ENCODE measurements around the gene SCAP. TPM values are rescaled to one million over a fixed set of nuclear protein-coding genes. Genes with fewer than 3 reads are reported as not detected.

SCAP gene
- total RNA-seq: 82.5 and 84.3 TPM in 2 replicates

DNA sequence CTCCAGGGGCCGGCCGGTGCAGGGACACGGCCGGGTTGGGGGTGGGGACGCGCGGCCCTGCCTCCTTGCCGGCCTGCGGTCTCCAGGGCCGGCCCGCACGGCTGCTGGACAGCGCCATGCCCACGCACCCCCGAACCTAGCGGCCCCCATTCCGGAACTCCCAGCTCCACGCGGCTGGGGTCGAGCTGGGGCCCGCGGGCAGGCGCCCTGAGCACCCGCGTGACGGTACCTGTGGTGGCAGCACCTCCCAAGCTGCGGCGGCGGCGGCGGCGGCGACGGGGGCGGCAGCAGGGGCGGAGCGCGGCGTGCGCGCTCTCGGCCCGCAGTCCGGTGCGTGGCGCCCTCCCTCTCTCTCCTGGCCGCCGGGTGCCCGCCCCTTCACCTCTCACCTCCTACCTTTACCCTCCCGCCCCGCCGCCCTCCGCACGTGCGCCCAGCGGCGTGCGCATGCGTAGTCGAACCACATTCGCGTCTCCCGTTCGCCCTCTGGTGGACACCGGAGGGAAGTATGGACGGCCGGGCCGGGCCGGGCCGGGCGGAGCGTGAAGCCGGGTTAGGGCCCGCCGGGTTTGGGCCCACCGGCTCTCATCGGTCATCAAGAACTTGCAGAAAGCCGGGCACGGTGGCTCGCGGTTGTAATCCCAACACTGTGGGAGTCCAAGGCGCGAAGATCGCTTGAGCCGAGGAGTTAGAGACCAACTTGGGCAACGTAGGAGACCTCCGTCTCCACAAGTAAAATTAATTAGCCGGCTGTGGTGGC lies at the start of gene SCAP:
Gene SCAP (minus strand): TSS at position 372 of the 760 bp plus-strand sequence. CDS start 32,948 bp downstream, outside the sequence.
- intact Hi-C loops (cut with micrococcal nuclease): loop anchor here (1.0 to 5.0 kb wide), 5 partner anchors 33 to 612 kb away; partner anchors contain the start of gene ELP6
- peaks cover 36% of the 10 kb centered on the region for H3K4me1 Mint-ChIP-seq

DNA sequence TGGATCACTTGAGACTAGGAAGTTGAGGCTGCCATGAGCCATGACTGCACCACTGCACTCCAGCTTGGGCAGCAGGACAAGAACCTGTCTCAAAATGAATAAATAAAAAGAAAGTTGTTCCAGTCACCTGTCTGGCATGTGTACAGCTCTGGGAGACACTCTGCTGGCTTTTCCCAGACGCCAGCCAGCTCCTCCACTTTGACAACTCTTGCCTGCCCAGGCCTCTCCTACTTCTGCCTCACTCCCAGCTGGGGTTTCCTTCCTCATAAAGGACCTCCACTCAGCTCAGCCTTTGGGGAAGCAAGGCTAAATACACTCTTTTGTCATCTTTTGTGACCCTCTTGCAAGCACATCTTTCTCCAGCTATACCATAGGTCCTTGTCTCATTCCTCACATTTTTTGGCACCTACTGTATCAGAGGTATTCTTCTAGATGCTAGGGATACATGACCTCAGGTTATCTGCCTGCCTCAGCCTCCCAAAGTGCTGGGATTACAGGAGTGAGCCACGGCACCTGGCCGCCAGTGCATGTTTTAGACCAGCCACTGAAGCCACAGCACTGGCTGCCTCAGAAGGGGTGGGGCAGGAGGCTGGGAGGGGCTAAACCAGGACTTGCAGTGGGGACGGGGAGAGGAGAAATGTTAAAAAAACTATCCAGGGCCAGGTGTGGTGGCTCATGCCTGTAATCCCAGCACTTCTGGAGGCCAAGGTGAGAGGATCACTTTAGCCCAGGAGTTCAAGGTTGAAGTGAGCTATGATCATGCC lies 47.8 kb upstream of the SCAP start:
- ATAC-seq (ENCODE audit: low read depth) (no peak), DNase-seq (no peak)
- Mint-ChIP-seq H3K4me1 (peaks cover 8% of the 10 kb centered on the region), H3K27ac (no peak overlapping the region), H3K4me3 (no peak overlapping the region), H3K36me3 (ENCODE audit: low read depth) (no peaks in the 10 kb centered on the region), H3K27me3 (peaks cover 3% of the 10 kb centered on the region), H3K9me3 (peaks cover 4% of the 10 kb centered on the region)
- ChIA-PET CTCF (interaction anchor here (2.3 to 3.3 kb wide), 2 partner anchors 265 to 466 kb away, joined by 13 to 32 read pairs; no protein-coding TSS in a partner anchor), POLR2A (interaction anchor here (0.6 to 2.0 kb wide), 4 partner anchors 101 to 302 kb away, joined by 3 to 15 read pairs (median 6); no protein-coding TSS in a partner anchor)
- intact Hi-C loops (cut with micrococcal nuclease): no loop called here
- TF ChIP-seq, protein P1, sequence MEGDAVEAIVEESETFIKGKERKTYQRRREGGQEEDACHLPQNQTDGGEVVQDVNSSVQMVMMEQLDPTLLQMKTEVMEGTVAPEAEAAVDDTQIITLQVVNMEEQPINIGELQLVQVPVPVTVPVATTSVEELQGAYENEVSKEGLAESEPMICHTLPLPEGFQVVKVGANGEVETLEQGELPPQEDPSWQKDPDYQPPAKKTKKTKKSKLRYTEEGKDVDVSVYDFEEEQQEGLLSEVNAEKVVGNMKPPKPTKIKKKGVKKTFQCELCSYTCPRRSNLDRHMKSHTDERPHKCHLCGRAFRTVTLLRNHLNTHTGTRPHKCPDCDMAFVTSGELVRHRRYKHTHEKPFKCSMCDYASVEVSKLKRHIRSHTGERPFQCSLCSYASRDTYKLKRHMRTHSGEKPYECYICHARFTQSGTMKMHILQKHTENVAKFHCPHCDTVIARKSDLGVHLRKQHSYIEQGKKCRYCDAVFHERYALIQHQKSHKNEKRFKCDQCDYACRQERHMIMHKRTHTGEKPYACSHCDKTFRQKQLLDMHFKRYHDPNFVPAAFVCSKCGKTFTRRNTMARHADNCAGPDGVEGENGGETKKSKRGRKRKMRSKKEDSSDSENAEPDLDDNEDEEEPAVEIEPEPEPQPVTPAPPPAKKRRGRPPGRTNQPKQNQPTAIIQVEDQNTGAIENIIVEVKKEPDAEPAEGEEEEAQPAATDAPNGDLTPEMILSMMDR (IDR thresholded peaks at IDR 0.05): no peak

More for the DNA sequence above, at the start of gene SCAP:
- Mint-ChIP-seq H3K36me3 (ENCODE audit: low read depth) (peaks cover 7% of the 10 kb centered on the region), H3K9me3 (no peaks in the 10 kb centered on the region), H3K4me3 (peak within 1 kb of the TSS; percentile 91), H3K27me3 (no peaks in the 10 kb centered on the region), H3K27ac (peak within 1 kb of the TSS; percentile 89)
- ChIA-PET CTCF (interaction anchor here (0.7 to 3.1 kb wide), 4 partner anchors 16 to 56 kb away, joined by 3 to 24 read pairs (median 4); no protein-coding TSS in a partner anchor), POLR2A (interaction anchor here (0.8 to 2.1 kb wide), 5 partner anchors 16 to 304 kb away, joined by 3 to 20 read pairs (median 10); partner anchors contain the start of gene PTPN23)
- DNase-seq (peak; percentile 95), ATAC-seq (ENCODE audit: low read depth) (peak; percentile 95)
- TF ChIP-seq, protein P1 (IDR thresholded peaks at IDR 0.05): peak; percentile 98

DNA sequence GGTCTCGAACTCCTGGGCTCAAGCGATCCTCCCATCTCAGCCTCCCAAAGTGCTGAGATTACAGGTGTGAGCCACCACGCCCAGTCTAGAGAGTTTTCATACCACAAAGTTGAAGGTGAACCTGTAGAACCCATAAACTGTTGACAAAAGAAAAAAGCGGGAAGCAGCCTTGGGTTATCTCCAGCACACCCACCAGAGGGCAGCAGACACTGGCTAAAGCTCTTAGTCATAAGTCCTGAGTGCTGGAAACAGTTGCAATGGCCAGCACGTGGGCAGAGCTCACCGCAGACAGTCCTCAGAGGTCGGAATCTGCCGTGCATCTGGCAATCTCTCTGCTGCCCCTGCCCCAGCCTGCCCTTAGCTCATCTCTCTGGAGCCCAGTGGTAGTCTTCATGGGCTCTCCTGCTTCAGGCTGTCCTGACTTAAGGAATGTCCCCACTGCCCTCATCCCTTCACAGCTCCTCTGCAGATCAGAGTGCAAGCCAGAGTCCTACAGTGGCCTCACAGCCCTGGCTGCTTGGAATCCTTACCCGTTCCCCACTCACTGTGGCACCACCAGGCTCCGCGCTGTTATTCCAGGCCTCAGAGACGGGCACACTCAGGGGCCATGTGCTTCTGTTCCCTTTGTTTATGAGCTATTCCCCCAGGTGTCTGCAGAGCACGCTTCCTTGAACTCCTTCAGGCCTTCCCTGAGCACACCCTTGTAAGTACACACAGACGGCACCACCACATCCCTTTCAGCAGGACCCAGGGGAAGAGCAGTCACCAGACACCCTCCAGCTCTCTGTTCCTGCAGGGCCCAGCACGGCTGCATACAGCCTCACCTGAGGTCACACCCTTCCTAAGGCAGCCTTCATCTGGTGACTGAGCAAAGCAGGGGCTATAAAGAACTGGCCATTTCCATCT lies 46.6 kb upstream of the SCAP start:
- ChIA-PET CTCF (interaction anchor here (0.7 to 3.3 kb wide), 17 partner anchors 8 to 629 kb away, joined by 3 to 32 read pairs (median 3); partner anchors contain the start of gene ELP6), POLR2A (interaction anchor here (0.9 to 2.0 kb wide), 5 partner anchors 100 to 303 kb away, joined by 3 to 15 read pairs (median 3); no protein-coding TSS in a partner anchor)
- TF ChIP-seq, protein P1 (IDR thresholded peaks at IDR 0.05): peak; percentile 20
- no peak overlapping the region for H3K27ac Mint-ChIP-seq
- intact Hi-C loops (cut with micrococcal nuclease): loop anchor here (1.0 kb wide), 4 partner anchors 267 to 629 kb away; no protein-coding TSS in a partner anchor
- DNase-seq (peak; percentile 55), ATAC-seq (ENCODE audit: low read depth) (peak; percentile 95)
- no peak overlapping the region for H3K4me3 Mint-ChIP-seq
- no peaks in the 10 kb centered on the region for H3K27me3 Mint-ChIP-seq
- no peaks in the 10 kb centered on the region for H3K9me3 Mint-ChIP-seq
- H3K36me3 Mint-ChIP-seq (ENCODE audit: low read depth): no peaks in the 10 kb centered on the region
- peaks cover 8% of the 10 kb centered on the region for H3K4me1 Mint-ChIP-seq

DNA sequence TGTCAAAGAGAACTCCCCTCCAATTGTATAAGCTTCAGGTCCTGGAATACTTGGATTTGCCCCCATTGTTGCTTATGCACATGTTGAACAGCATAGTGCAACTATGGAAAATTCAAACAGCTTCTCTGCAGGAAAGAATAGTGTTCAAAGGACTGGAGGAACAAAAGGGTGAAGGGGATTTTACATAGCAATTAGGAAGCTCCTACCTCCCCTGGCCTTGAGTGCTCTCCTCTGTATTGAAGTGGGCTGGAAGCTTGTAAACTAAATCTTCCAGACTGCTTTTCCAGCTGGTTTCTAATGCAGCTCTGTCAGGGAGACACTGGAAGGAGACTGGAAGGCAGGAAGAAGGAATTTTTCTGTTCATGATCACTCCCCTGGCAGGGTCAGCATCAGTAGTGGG lies 45.0 kb upstream of the SCAP start:
- Mint-ChIP-seq H3K27me3 (no peaks in the 10 kb centered on the region), H3K36me3 (ENCODE audit: low read depth) (no peaks in the 10 kb centered on the region), H3K27ac (no peak overlapping the region), H3K4me1 (peaks cover 5% of the 10 kb centered on the region), H3K4me3 (no peak overlapping the region), H3K9me3 (no peaks in the 10 kb centered on the region)
- ChIA-PET CTCF (interaction anchor here (0.8 to 2.2 kb wide), 8 partner anchors 9 to 469 kb away, joined by 3 to 16 read pairs (median 3); no protein-coding TSS in a partner anchor), POLR2A (no interaction called here)
- DNase-seq (no peak), ATAC-seq (ENCODE audit: low read depth) (no peak)
- TF ChIP-seq, protein P1 (IDR thresholded peaks at IDR 0.05): no peak
- intact Hi-C loops (cut with micrococcal nuclease): no loop called here
